NCI-H1436 treated with DMSO at 0.1 percent for 48 hours (cell line): ENCODE measurements around the gene PTGIS.

Experiments used
- DNase-seq: peaks from one replicate; lab custom pipeline; 2025; lab: John Stamatoyannopoulos, UW

The PTGIS gene

DNA sequence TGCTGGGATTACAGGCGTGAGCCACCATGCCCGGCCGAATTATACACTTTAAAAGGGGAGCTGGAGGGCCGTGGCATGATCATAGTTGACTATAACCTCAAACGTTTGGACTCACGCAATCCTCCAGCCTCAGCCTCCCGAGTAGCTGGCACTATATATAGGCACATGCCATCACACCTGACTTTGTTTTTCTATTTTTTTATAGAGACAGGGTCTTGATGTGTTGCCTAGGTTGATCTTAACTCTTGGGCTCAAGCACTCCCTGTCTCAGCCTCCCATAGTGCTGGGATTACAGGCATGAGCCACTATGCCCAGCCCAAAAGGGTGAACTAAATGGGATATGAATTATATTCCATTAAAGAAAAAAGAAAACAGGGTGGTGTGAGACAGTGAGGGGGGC lies 7.8 kb downstream of the PTGIS start:
- no peak for DNase-seq

DNA sequence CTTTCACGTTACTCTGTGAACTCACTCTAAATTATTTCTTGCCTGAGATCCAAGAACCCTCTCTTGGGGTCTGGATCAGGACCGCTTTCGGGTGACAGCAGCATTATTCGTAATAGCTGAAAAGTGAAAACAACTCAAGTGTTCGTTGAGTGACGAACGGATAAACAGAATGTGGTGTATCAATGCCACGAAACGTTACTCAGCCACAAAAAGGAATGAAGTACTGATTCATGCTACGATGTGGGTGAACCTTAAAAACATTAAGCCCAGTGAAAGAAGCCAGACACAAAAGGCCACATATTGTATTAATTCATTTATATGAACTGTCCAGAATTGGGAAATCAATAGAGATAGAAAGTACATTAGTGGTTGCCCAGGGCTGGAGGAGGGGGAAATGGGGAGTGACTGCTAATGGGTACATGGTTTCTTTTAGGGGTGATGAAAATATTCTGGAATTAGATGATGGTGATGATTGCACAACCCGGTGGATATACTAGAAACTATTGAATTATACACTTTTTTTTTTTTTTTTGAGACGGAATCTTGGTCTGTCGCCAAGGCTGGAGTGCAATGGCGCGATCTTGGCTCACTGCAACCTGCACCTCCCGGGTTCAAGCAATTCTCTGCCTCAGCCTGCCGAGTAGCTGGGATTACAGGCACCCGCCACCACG lies 8.4 kb downstream of the PTGIS start:
- DNase-seq = no peak

- DNase-seq = no peak
These were observed 9.1 kb downstream of the PTGIS start for GRCh38 chr20:49558826-49559225.

DNA sequence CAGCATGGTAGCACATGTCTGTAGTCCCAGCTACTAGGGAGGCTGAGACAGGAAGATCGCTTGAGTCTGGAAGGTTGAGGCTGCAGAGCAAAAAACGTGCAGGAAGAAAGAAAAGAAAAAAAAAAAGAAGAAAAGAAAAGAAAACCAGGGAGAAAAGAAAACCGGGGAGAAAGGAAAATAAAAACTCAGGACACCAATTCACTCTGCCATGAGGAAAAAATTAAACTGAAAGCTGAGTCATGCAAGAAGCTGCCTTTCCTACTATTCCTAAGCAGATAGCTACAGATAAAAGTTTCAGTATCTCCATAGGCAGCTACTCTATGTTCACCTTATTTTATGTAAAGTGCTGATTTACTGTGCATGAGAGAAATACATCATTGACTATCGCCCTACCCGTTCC lies 10.5 kb downstream of the PTGIS start:
- DNase-seq = no peak

GRCh38 chr20:49556621-49557020 lies 11.3 kb downstream of the PTGIS start:
- DNase-seq = no peak

GRCh38 chr20:49549801-49550551 lies 18.0 kb downstream of the PTGIS start:
- no peak for DNase-seq

- no peak for DNase-seq
These were observed 19.5 kb downstream of the PTGIS start for GRCh38 chr20:49548371-49548947.

- DNase-seq = no peak
These were observed 22.4 kb downstream of the PTGIS start for GRCh38 chr20:49545572-49545971.

DNA sequence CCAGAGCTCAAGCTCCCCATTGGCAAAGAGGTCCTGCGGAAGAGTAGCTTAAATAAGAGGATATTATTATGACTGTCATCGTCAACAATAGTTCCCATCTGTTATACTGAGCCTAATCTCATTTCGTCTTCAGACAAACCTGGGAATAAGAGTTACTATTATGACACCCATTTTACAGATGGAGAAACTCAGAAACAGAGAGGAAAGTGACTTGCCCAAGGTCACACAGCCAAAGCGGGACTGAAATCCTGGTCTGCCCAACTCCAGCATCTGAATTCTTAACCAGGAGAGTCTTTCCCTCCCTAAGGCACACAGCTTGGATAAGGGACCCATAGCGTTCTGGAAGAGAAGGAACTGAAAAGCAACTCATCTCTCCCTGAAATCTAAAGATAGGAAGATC lies 23.4 kb downstream of the PTGIS start:
- DNase-seq = no peak

GRCh38 chr20:49543858-49544437 lies 24.0 kb downstream of the PTGIS start:
- DNase-seq = no peak

DNA sequence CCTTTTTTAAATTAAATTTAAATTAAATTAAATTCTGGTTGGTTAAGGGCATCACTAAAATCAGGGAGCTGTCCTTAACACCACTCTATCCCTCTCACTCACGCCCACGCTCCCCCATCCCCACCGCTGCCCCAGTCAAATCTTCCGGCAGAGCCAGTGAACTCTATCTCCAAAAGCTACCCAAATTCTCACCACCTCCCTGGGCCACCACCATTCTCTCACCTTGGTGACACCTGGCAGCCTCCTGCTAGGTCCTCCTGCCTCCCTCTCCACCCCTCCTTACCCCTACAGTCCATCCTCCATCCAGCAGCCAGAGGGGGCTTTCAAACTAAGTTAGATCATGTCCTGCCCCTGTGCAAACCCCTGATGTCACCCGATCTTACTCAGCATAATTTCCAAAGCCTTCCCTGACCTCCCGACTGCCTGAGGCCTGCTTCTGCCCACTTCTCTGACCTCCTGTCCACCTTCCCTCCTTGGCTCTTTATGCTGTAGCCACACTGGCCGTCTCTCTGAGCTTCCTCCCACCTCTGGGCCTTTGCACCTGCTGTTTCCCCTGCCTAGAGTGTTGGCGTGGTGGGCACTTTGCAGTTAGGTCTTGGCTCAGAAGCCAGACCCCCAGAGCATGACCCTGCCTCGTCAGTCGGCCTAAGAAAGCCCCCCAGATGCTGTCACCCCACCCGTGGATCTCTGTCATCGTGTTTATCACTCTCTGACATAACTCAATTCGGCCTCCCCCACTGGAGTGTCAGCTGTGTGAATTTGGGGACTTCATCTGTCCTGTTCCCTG lies 24.7 kb downstream of the PTGIS start:
- no peak for DNase-seq

DNA sequence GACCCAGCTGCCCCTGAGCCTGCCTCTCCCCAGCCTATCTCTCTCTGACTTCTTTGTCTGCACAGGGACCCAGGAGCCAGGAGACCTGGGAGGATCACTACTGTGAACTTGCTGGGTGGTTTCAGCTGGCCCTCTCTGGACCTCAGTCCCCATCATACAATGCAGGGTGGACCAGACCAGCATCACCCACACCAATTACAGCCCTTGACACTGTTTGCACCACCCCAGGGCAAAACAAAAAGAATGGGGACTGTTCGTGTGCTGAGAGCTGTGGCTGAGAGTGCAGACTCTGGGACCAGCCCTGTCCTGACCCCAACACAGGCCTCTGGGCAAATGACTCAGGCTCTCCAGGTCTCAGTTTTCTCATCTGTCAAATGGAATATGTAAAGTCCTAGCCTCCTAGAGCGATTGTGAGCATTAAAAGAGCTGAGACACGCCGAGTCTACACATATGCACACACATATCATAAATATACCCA lies 25.4 kb downstream of the PTGIS start:
- DNase-seq = no peak

GRCh38 chr20:49541733-49542513 lies 26.0 kb downstream of the PTGIS start:
- peak; percentile 1 for DNase-seq

DNA sequence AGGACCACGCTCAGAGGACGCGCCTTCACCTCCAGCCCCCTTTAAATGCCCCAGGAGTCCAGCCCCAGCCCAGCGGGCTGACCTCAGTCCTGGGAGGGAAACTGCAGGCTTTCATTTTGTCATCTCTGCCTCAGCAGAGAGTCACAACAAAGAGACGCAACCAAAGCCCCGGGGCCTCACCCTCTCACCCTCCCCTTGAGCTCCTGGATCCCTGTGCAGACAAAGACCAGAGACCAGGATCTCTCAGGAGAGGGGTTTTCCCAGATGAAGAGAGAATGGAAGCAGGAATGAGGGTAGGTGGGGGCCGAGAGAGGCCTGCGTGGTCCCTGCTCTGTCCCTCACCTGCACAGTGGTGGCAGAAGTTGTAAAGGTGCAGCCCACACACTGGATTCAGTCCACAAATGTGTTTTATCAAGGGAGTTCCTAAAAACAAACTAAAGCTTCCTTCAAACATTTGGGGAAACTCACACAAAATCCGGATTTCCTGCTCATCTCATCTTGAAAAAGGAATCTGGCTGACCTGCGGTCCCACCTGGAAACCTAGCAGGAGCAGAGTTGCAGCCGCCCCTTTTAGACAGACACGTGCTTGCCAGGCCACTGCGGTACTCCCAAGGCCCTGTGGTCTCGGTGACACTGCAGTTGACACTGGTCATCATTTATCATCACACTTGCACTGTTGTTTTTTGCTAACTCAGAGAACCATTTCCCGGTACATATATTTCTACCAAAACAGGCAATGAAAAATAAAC lies 27.1 kb downstream of the PTGIS start:
- DNase-seq = no peak

DNA sequence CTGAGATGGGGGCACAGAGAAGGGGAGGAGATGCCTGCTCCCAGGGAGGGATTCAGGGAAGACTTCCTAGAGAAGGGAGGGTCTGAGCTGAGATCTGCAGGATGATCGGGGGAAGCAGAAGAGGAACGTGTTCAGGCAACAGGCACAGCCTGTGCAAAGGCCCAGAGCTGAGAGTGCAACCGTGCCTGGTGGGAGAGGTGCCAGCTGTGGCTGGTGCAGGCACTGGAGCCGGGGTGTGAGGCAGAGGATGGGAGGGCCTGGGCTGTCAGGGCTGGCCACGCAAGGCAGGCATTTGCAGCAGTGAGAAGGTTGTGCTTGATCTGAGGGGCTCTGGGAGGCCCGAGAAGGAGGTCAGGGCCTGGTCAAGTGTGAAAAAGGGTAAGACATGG lies 27.7 kb downstream of the PTGIS start:
- no peak for DNase-seq

DNA sequence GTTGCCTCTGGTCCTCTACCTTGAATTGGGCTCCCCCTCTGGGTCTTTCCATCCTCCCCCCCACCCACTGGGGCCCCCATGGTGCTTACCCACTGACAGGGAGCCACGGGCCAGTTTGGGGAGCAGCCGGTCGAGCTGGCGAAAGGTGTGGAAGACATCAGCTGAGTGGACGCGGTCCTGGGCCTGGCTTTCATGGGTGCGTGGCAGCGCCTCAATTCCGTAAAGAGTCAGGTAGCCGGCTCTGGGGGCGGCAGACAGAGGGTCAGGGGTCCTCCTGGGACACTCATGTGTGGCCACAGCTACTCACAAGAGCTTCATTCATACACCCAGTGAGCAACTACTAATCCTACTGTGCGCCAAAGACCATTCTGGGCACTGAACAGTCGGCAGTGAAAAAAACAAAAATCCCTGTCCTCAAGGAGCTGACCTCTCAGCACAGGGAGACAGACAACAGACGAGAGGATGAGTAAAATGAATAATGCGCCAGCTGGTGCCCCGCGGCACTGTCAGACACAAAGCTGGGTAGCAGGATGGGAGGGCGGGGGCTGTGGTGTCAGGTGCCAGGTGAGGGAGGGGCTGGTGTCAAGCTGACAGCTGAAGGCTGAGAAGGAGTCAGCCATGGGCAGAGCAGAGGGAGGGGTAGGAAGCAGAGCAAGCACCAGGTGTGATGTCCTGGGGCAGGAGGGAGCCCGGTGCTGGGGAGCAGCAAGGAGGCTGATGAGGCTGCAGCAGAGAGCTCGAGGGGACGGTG lies 28.3 kb downstream of the PTGIS start:
- no peak for DNase-seq

DNA sequence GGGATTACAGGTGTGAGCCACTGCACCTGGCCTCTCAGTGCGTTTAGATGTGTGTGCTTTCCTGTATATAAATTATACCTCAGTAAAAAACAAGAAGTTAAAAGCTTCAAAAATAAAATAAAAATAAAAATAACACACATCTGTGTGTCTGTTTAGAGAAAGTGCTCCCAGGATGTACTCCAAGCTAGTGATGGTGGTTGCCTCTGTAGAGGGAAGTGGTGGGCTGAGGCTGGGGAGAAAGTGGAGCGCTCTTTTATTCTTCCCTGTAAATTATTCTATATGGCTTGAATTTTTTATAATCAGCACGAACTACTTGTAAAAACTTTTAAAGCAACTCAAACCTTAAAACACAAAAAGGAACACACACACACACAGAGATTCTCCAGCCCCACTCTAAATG lies 29.0 kb downstream of the PTGIS start:
- no peak for DNase-seq

- no peak for DNase-seq
These were observed 33.7 kb downstream of the PTGIS start for GRCh38 chr20:49534255-49534712.

- DNase-seq = no peak
These were observed 35.5 kb downstream of the PTGIS start for GRCh38 chr20:49532285-49532946.
